Thymus (tissue), 11 donors: ENCODE results near the gene LYZL1. TPM values are rescaled to one million over a fixed set of nuclear protein-coding genes. Genes with fewer than 3 reads are reported as not detected.
"Not testable (repeated sequence)": the region's sequence is repeated elsewhere in the genome, so short reads cannot be mapped to it uniquely, and the experiment has no call there.

ENCODE experiments used
- DNase-seq, 9 donors: peaks; one replicate each; pipeline ENCODE4 v3.0.0-alpha.2; 2013; ENCODE audit warnings: low spot score in 9 of 9, low read depth in 6 of 9, missing footprints in 1 of 9
- H3K27ac ChIP-seq, 2 donors: one replicate each; pipeline ENCODE4 v1.5.1; 2013; ENCODE audit warnings: control low read depth in 1 of 2, low read depth in 1 of 2, low read length in 1 of 2, mild to moderate bottlenecking in 1 of 2, moderate library complexity in 1 of 2
- H3K27me3 ChIP-seq, 2 donors: one replicate each; pipeline ENCODE4 v1.5.1; 2013; ENCODE audit warnings: low read length in 1 of 2; ENCODE audit not compliant: control insufficient read depth in 2 of 2, insufficient read depth in 1 of 2
- H3K36me3 ChIP-seq, 2 donors: one replicate each; pipeline ENCODE4 v1.5.1; 2013; ENCODE audit warnings: low read length in 1 of 2, mild to moderate bottlenecking in 1 of 2, moderate library complexity in 1 of 2; ENCODE audit not compliant: control insufficient read depth in 2 of 2, insufficient read depth in 2 of 2
- H3K4me1 ChIP-seq, 2 donors: one replicate each; pipeline ENCODE4 v1.5.1; 2013; ENCODE audit warnings: low read length in 2 of 2; ENCODE audit not compliant: control insufficient read depth in 2 of 2, insufficient read depth in 2 of 2
- H3K4me3 ChIP-seq, 2 donors: one replicate each; pipeline ENCODE4 v1.5.1; 2013; ENCODE audit warnings: low read length in 2 of 2, control low read depth in 1 of 2, mild to moderate bottlenecking in 1 of 2
- H3K9me3 ChIP-seq, 2 donors: one replicate each; pipeline ENCODE4 v1.5.1; 2013; ENCODE audit warnings: low read length in 1 of 2, mild to moderate bottlenecking in 1 of 2; ENCODE audit not compliant: control insufficient read depth in 2 of 2, insufficient read depth in 1 of 2
- WGBS: extraction: QIAGEN DNeasy Blood & Tissue Kit; methylation state at CpG from one replicate; pipeline ENCODE4 v1.1.7; 2013; 5-methylcytosine and 5-hydroxymethylcytosine counted together
- polyA plus RNA-seq: library from polyadenylated mRNA; stranded (reverse); fragments of 200-250 nt; gene quantifications from one replicate; pipeline ENCODE4 v1.2.3, GENCODE V29; 2013
- total RNA-seq: library from RNA; stranded (reverse); fragments of 120-200 nt; gene quantifications from one replicate; pipeline ENCODE4 v1.2.4, GENCODE V29; 2013
- donor health status: healthy.

Gene LYZL1
- total and polyA plus RNA-seq, 2 donors, result not detected

DNA sequence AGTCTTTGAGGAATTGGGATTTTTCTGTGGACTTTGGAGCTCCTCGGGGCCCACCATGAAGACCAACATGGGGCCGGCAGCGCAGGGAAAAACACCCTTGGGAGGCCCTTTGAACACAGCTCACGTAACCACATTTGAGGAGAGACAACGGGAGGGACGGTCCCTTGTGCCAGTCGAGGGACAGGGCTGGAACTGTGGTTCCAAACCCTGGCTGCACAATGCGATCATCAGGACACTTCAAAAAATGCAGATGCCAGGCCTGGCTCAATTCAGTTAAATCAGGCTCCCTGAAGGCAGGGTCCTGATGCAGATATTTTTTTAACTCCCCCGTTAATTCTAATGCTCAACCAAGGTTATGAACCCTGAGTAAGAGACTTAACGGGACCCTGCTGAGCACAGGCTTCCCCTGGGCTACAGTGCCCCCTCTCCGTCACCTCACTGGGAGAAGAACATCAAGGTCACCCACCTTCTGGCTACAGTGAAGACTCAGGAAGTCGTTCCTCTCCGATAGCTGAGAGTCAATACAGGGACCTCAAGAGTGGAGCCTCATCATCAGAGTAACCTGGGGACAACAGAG is 30.4 kb downstream of the LYZL1 start:
- H3K36me3 ChIP-seq, result no peaks in the 10 kb centered on the region
- no peak for DNase-seq
- H3K4me3 ChIP-seq, result no peak overlapping the region
- WGBS, result 92% methylated on average over 13 of the region's 13 CpGs
- peaks cover 0 to 7% of the 10 kb centered on the region in 2 donors for H3K27me3 ChIP-seq
- H3K4me1 ChIP-seq, result no peaks in the 10 kb centered on the region
- no peaks in the 10 kb centered on the region for H3K9me3 ChIP-seq
- no peak overlapping the region for H3K27ac ChIP-seq

DNA sequence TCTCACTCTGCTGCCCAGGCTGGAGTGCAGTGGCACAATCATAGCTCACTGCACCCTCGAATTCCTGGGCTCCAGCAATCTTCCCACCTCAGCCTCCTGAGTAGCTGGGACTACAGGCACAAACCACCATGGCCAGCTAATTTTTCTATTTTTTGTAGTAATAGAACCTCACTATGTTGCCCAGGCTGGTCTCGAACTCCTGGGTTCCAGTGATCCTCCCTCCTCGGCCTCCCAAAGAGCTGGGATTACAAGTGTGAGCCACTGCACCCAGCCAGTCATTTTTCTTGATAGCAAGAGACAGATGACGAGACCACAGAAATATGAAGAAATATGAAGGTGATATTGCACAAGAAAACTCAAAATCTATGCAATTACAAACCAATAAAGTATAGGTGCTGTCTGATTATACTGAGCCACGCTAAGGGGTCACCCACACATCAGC is 31.8 kb downstream of the LYZL1 start:
- not testable (repeated sequence) for H3K36me3 ChIP-seq, H3K27ac ChIP-seq, H3K4me1 ChIP-seq, H3K27me3 ChIP-seq, H3K9me3 ChIP-seq, DNase-seq, H3K4me3 ChIP-seq
- 85% methylated on average over 5 of the region's 5 CpGs for WGBS

DNA sequence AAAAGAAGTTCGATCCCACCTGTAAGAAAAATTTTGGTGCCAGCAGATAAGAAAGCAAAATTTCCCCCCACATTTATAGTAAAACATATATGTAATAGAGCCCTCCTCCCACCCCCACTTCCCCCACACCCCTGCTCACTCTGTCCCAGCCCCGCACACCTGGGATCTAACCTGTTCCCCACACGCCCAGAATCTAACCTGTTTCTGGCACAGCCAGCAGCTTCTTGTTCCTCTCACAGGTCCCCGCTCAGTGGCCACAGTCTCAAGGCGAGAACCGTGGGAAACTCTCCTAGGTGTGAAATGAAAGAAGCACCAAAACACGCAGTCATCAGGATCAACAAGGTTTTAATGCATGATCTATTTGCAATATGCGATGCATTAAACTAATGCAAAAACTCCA is 32.8 kb downstream of the LYZL1 start:
- H3K27ac ChIP-seq, result no peak overlapping the region
- H3K9me3 ChIP-seq, result no peaks in the 10 kb centered on the region
- WGBS, result 90% methylated on average over 8 of the region's 8 CpGs
- no peaks in the 10 kb centered on the region for H3K36me3 ChIP-seq
- no peak overlapping the region for H3K4me3 ChIP-seq
- H3K27me3 ChIP-seq, result peaks cover 0 to 7% of the 10 kb centered on the region in 2 donors
- no peak for DNase-seq
- H3K4me1 ChIP-seq, result no peaks in the 10 kb centered on the region

DNA sequence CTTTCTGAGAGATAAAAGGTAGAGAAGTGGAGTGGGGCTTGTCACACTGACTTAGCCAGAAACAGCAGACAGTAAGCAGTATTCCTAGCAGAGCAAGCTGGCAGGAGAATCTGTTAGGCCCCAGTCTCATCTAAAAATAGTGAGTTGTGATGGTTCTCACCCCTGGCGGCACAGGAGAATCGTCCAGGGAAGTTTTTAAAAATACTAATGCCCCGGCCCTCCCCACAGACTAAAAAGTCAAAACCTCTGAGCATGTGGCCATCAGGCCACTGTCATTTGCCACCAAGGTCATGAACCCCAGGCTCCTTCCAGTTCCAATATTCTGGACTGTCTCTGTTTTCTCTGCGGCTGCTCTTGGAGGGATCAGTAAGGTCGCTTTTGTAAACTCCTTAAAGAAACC is 34.0 kb downstream of the LYZL1 start:
- WGBS, result 86% methylated on average over 5 of the region's 5 CpGs
- Histone ChIP-seq H3K4me1 (no peaks in the 10 kb centered on the region), H3K27me3 (peaks cover 0 to 7% of the 10 kb centered on the region in 2 donors), H3K4me3 (no peak overlapping the region), H3K36me3 (no peaks in the 10 kb centered on the region), H3K9me3 (no peaks in the 10 kb centered on the region), H3K27ac (no peak overlapping the region)
- DNase-seq, result no peak

- DNase-seq, result no peak
These were observed 34.5 kb downstream of the LYZL1 start for GRCh38 chr10:29323367-29323766.

DNA sequence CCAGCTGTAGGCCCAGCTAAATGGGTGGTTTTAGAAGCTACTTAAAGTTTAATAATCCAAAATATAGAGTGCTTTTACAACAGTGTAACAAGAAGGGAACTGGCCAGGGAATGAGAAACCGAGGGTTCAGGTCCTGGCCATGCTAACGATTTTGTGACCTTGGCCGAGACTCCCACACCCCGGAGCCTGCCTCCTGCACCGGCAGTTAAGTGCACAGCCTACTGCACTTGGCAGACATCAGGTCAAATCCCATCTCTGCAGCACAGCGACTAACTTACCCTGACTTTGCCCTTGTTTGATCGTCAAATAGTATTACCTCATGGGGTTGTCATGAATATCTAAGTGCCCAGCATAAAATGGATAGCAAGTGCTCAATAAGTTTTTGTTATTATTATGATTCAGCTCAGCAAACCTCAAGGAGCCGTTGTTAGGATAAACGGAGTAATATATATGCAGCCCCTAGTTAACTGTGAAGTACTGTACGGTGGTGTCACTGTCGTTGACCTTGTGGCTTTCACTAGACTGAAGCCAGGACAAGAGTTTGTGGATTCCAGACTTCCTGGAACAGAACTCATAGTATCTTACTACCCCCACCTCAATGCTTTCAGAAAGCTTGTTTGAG is 35.5 kb downstream of the LYZL1 start:
- Histone ChIP-seq H3K27me3 (peaks cover 0 to 2% of the 10 kb centered on the region in 2 donors), H3K27ac (no peak overlapping the region), H3K36me3 (no peaks in the 10 kb centered on the region), H3K9me3 (no peaks in the 10 kb centered on the region), H3K4me3 (no peak overlapping the region), H3K4me1 (no peaks in the 10 kb centered on the region)
- 94% methylated on average over 11 of the region's 11 CpGs for WGBS
- no peak for DNase-seq

More at GRCh38 chr10:29323367-29323766, 34.5 kb downstream of the LYZL1 start:
- Histone ChIP-seq H3K4me1 (no peaks in the 10 kb centered on the region), H3K27ac (no peak overlapping the region), H3K36me3 (no peaks in the 10 kb centered on the region), H3K27me3 (peaks cover 0 to 7% of the 10 kb centered on the region in 2 donors), H3K4me3 (no peak overlapping the region), H3K9me3 (no peaks in the 10 kb centered on the region)
- 14% methylated on average over 5 of the region's 5 CpGs for WGBS

GRCh38 chr10:29326299-29326698 is 37.4 kb downstream of the LYZL1 start:
- no peak for DNase-seq
- no peaks in the 10 kb centered on the region for H3K27me3 ChIP-seq
- WGBS, result 98% methylated on average over 2 of the region's 2 CpGs
- H3K36me3 ChIP-seq, result no peaks in the 10 kb centered on the region
- no peaks in the 10 kb centered on the region for H3K9me3 ChIP-seq
- H3K27ac ChIP-seq, result no peak overlapping the region
- no peak overlapping the region for H3K4me3 ChIP-seq
- no peaks in the 10 kb centered on the region for H3K4me1 ChIP-seq

DNA sequence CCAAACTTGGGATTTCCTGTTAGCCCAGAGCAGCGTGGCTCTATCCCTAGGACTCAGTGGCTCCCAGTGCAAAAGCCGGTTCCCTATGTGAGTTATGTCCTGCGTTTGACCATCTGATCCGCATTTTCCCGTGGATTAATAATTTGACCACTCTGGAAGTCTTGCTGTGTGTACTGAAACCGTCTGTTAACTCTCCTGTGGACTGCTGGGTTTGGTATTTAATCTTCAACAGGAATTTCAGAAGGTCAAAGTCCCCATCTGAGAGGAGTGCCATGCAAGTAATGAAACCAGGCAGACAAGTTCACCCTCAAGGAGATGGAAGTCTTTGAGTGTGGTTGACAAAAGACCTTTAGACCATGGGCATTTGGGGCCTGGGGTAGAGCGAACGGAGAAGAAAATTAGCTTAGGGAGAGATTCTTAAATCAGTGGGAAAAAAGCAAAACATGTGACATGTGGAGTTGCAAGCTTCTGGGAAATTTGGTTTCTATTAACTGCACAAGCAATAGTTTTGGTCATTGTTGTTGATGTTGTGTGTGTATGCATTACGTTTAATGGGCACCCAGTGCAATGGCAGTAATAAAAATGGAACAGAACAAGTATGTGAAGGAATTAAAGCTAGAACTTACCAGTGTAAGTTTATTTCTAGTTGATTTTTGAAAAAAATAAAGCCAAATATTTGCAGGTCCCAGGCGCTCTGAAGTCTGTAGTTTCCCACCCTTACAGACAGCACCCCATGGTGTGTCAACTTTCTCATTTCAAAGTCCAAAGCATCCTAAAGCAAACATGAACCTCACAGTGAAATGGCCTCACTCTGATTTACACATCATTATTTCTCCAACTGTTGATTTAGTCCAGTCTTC is 38.2 kb downstream of the LYZL1 start:
- H3K36me3 ChIP-seq, result no peaks in the 10 kb centered on the region

GRCh38 chr10:29327746-29328102 is 38.9 kb downstream of the LYZL1 start:
- Histone ChIP-seq H3K27ac (no peak overlapping the region), H3K9me3 (no peaks in the 10 kb centered on the region), H3K27me3 (no peaks in the 10 kb centered on the region), H3K36me3 (no peaks in the 10 kb centered on the region), H3K4me1 (no peaks in the 10 kb centered on the region), H3K4me3 (no peak overlapping the region)
- DNase-seq, result no peak
- 95% methylated on average over 6 of the region's 6 CpGs for WGBS

More for the DNA sequence above, 38.2 kb downstream of the LYZL1 start:
- no peak for DNase-seq
- no peaks in the 10 kb centered on the region for H3K4me1 ChIP-seq
- H3K9me3 ChIP-seq, result no peaks in the 10 kb centered on the region
- H3K27me3 ChIP-seq, result no peaks in the 10 kb centered on the region
- no peak overlapping the region for H3K4me3 ChIP-seq
- 97% methylated on average over 10 of the region's 10 CpGs for WGBS
- no peak overlapping the region for H3K27ac ChIP-seq
